Hippocampal formation (tissue), 2 donors: ENCODE measurements around the gene IGFALS.

Experiments used
- DNase-seq, 2 donors: peaks; one replicate each; lab custom pipeline; 2025; lab: John Stamatoyannopoulos, UW

The IGFALS gene

DNA sequence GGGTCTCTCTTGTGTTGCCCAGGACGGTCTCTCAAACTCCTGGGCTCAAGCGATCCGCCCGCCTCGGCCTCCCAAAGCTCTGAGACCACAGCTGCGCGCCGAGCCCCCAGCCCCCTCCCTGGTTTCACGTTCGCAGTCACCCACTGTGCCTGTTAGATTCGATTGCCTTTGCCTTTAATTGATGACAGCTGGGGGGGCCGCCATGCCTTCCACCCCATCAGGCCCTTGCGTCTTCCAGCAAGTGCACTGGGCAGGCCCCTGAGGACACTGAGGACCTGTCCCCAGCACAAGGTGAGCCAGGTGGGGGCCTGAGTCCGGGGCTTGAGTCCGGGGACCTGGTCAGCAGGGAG lies 3.3 kb downstream of the IGFALS start:
- no peak for DNase-seq

- DNase-seq: no peak
These were observed 3.9 kb downstream of the IGFALS start for GRCh38 chr16:1789643-1790045.

- no peak for DNase-seq
These were observed 4.8 kb downstream of the IGFALS start for GRCh38 chr16:1788708-1789100.

GRCh38 chr16:1788095-1788707 lies 5.3 kb downstream of the IGFALS start:
- no peak for DNase-seq

DNA sequence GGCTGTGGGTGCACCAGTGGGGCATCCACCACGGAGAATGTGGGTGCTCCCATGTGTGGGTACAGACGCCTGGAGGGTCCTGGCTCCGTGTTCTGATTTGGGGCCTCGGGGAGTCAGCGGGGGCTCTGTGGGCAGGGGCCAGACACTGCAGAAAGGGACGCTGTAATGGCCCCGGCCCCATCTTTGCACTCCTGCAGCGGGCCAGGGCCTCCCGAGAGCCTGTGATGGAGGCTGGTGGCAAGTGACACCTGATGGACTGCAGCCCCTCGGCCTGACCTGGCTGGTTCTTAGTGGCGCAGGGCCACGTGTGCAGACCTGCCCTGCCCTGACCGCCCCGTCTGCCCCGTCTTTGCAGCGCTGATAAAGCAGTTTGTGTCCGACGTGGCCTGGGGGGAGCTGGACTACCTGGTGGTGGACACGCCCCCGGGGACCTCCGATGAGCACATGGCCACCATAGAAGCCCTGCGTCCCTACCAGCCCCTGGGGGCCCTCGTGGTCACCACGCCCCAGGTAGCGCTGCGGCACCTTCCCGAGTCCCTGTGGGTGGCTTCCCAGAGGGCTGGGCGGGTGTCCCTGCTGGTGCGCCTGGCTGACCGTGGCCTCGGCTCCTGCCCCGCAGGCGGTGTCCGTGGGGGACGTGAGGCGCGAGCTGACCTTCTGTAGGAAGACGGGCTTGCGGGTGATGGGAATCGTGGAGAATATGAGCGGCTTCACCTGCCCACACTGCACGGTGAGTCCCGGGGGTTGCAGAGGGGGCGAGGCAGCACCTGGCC lies 6.0 kb downstream of the IGFALS start:
- no peak for DNase-seq

DNA sequence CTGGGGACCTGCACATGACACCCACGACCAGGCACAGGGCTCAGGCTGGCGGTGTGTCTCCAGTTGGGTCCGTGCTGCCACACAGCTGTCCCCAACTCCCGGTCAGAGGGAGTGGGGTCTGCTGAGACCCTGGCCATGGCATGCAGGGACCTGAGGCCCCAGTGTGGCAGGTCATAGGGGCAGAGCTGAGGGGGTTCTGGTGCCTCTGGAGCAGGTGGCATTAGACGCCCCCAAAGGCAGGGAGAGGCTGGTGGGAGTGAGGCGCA lies 6.5 kb downstream of the IGFALS start:
- no peak for DNase-seq

GRCh38 chr16:1786242-1787055 lies 7.1 kb downstream of the IGFALS start:
- no peak for DNase-seq

GRCh38 chr16:1785846-1786170 lies 7.7 kb downstream of the IGFALS start:
- DNase-seq: no peak

- DNase-seq: no peak
These were observed 8.3 kb downstream of the IGFALS start for GRCh38 chr16:1784977-1785845.

- peak; percentile 100 for DNase-seq
These were observed 10.9 kb downstream of the IGFALS start, which contains the start of the genes NUBP2 and SPSB3 for GRCh38 chr16:1782408-1783264. Gene NUBP2 (plus strand): TSS chr16:1782960. CDS start chr16:1783021, 61 bp downstream. Gene SPSB3 (minus strand): TSS chr16:1782571. CDS start chr16:1781483, 1,088 bp downstream.

DNA sequence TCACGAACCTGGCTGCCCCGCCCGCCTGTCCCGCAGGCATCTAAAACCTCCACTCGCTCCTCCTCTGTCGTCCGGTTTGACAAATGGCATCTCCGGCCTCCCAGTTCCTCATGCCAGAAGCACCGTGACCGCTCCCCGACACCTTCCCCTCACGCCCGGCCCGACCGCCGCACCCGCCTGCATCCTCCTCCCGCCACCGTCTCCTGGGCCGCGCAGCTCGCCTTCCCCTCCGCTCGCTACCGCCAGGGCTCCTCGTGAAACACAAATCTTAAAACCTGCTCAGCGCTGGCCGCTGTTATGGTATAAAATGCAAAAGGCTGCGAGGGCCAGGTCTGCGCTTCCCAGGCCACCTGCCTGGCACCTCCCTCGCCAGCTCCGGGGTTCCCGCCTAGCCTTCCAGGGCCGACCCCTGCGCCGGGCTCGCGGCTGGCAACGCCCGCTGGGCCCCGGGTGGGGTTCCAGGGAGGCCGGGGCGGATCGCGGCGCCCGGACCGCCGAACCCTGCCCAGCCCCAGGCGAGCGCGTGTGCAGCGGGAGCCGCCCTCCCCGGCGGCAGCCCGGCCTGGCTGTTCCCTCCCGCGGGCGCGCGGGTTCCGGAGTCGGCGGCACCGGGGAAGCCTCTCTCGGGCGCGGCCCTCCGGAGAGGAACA lies 11.6 kb downstream of the IGFALS start:
- no peak for DNase-seq

- DNase-seq: no peak
These were observed 12.3 kb downstream of the IGFALS start for GRCh38 chr16:1781254-1781653.

DNA sequence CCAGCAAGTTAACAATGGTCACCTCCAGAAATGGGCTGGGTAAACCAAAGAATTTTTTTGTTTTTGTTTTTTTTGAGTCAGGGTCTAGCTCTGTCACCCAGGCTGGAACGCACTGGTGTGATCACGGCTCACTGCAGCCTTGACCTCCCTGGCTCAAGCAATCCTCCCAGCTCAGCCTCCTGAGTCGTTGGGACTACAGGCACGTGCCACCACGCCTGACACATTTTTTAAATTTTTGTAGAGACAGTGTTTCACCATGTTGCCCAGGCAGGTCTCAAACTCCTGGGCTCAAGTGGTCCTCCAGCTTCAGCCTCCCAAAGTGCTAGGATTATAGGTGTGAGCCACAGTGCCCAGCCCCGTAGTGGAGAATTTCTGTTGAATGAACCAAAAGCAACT lies 12.8 kb downstream of the IGFALS start:
- no peak for DNase-seq

- no peak for DNase-seq
These were observed 13.5 kb downstream of the IGFALS start for GRCh38 chr16:1779741-1780676.

- no peak for DNase-seq
These were observed 14.2 kb downstream of the IGFALS start for GRCh38 chr16:1779234-1779701.

GRCh38 chr16:1778200-1779179 lies 15.0 kb downstream of the IGFALS start:
- DNase-seq: no peak

DNA sequence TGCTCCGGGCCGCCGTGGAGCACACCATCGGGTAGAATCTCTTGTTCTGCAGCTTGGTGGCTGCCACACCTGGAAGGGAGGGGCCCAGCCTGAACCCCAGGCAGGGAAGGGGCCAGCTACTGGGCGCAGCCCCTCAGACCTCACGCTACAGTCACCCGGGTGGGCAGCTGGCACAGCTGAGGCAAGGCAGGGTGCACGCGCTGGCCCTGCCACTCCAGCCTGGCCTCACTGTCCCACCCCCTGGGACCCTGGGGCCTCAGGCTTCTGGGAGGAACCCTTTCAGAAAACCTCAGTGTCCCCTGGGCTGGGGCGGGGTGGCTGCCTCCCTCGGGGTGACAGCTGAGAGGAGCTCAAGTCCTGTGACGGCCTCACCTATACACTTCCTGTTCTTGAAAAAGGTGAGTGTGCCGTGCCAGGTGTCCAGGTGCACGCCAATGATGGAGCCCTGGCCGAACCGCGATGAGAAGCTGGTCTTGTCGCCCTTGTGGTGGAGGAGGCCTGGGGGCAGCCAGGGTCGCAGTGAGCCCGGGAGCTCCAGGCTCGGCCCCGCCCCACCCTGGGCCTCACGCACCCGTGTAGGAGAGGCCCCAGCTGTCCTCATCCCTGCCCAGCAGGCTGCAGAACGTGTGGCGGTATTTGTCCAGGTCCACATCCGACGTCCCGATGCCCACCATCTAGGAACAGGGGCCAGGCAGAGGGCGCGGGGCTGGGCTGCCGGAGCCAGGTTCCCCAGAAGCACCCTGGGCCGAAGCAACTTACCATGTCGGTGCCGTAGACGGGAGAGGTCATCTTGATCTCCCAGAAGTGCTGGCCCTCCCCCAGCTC lies 15.9 kb downstream of the IGFALS start:
- DNase-seq: no peak
